Fibroblast of villous mesenchyme (primary cell): ENCODE measurements around the gene ENO4. TPM values are rescaled to one million over a fixed set of nuclear protein-coding genes. Genes with fewer than 3 reads are reported as not detected.

Source experiments
- DNase-seq: peaks from one replicate; pipeline ENCODE4 v3.0.0-alpha.2; 2010; ENCODE audit warnings: low read depth
- H3K4me3 ChIP-seq: 2 replicates; pipeline ENCODE4 v1.5.1; 2011; ENCODE audit warnings: low read depth, mild to moderate bottlenecking, low read length
- total RNA-seq: library from RNA; depleted of rRNA; stranded (reverse); fragments of >200 nt; gene quantifications from 2 replicates; pipeline ENCODE4 v1.2.3, GENCODE V29; 2012
- TF ChIP-seq, protein P1 (sequence below): IDR thresholded peaks from 2 replicates; pipeline ENCODE4 v1.5.1; 2012; ENCODE audit warnings: low read depth, mild to moderate bottlenecking, low read length; ENCODE audit not compliant: insufficient read depth

ENO4 gene
- total RNA-seq, 1 donor: not detected

DNA sequence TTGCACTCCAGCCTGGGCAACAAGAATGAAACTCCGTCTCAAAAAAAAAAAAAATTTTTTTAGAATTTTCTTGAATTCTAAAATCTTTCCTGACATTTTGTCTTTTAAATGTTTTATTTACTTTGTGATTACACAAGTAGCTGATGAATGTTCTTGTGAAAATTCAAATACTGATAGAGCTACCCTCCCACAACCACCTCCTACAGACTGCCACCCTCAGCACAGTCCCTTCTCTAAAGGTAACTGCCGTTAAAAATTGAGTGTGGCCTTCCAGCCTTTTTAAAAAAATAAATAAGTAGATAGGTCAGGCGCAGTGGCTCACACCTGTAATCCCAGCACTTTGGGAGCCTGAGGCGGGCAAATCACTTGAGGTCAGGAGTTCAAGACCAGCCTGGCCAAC, 15.1 kb downstream of the ENO4 start:
- no peak for DNase-seq
- no peak overlapping the region for H3K4me3 ChIP-seq
- TF ChIP-seq, protein P1, sequence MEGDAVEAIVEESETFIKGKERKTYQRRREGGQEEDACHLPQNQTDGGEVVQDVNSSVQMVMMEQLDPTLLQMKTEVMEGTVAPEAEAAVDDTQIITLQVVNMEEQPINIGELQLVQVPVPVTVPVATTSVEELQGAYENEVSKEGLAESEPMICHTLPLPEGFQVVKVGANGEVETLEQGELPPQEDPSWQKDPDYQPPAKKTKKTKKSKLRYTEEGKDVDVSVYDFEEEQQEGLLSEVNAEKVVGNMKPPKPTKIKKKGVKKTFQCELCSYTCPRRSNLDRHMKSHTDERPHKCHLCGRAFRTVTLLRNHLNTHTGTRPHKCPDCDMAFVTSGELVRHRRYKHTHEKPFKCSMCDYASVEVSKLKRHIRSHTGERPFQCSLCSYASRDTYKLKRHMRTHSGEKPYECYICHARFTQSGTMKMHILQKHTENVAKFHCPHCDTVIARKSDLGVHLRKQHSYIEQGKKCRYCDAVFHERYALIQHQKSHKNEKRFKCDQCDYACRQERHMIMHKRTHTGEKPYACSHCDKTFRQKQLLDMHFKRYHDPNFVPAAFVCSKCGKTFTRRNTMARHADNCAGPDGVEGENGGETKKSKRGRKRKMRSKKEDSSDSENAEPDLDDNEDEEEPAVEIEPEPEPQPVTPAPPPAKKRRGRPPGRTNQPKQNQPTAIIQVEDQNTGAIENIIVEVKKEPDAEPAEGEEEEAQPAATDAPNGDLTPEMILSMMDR: no peak

DNA sequence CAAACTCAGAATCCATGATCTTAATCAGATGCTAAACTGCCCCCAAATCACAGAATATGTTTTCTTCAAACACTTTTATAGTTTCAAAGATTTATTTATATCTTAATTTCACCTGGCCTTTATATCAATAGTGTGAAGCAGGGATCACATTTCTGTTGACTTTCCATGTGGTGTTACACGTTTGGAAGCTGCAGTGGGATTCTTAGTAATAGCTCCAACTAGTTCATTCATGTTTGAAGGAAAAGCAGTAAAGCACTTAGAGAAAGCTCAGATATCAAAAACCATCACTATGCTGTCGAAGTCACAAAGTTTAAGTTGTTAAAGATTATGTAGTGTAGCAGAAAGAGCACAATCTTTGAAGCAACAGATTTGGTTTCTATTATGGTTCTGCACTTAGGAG, 16.8 kb downstream of the ENO4 start:
- TF ChIP-seq, protein P1: no peak
- DNase-seq: no peak
- no peak overlapping the region for H3K4me3 ChIP-seq

DNA sequence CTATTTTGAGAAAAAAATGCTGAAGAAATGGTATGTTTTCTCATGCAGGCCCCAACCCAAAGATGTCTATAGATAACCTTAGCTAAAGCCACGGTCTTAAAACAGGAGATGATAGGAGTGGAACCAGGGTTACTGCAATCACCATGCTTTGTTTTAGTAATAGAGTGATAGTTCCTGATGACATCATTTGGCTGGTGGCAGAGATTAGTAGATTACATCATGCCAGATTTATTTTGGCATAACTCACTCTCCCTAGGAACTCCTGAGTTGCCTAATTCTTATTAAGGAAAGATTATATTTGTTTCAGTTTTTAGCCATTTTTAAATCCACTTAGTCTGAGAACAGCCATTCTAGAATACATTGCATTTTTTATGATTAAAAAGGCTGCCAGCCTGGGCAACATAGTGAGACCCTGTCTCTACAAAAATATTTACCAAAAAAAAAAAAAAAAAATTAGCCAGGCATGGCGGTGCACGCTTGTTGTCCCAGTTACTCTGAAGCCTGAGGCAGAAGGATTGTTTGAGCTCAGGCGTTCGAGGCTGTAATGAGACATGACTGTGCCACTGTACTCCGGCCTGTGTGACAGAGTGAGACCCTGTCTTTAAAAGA, 17.8 kb downstream of the ENO4 start:
- H3K4me3 ChIP-seq: no peak overlapping the region
- TF ChIP-seq, protein P1: no peak
- DNase-seq: peak; percentile 4

DNA sequence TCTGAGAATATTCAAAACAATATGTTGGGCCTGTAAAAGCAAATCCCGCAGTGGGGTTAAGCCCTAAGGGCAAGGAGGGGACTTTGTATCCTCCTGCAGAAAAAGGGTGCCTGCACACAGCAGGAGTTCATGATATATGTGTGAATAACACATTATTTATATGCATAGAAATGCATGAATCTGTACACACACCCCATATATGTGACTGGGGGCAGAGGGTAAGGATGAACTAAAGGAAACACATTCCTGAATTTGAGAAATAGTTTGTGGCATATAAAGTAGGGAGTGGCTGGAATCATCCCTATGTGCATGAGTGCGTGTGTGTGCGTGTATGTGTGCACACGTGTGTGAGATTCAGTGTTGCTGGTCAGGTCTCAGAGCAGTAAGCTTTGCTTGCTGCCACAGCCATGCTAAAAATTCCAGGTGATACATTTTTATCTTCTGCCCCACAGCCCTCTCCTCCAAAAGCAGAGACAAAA, 18.9 kb downstream of the ENO4 start:
- TF ChIP-seq, protein P1: no peak
- no peak for DNase-seq
- no peak overlapping the region for H3K4me3 ChIP-seq

DNA sequence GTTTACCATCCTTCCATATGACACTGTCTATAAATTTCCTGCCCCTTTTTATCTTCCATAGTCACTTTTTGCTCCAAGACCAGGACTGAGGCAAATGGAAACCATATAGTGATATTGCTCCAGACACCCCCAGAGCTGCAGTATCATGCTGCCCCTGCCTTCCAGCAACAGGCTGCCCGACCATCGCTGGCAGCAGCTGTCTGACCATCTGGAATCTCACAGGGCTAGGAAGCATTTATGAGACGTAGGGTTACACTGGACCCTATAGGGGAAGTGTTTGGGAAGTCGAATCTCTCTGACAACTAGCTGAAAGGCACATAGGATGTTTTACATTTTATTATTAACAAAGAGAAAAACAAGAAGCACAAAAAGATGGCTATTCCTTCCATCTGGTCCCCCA, 19.4 kb downstream of the ENO4 start:
- no peak overlapping the region for H3K4me3 ChIP-seq
- no peak for DNase-seq
- TF ChIP-seq, protein P1: no peak

DNA sequence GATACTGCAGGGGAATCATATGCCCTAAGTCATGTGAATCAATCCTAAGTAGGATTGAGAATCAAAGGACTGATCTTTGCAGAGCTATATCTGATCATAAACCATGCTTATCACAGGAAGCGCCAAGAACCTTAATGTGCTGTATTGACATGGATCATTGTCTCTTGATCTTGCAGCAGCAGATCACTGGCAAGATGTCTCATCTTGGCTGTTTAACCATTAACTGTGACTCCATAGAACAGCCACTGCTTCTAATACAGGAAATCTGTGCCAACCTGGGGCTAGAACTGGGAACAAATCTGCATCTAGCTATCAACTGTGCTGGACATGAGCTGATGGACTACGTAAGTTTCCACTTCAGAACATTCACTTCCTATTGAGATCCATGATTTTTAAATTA, 21.6 kb downstream of the ENO4 start:
- H3K4me3 ChIP-seq: no peak overlapping the region
- TF ChIP-seq, protein P1: no peak
- no peak for DNase-seq

DNA sequence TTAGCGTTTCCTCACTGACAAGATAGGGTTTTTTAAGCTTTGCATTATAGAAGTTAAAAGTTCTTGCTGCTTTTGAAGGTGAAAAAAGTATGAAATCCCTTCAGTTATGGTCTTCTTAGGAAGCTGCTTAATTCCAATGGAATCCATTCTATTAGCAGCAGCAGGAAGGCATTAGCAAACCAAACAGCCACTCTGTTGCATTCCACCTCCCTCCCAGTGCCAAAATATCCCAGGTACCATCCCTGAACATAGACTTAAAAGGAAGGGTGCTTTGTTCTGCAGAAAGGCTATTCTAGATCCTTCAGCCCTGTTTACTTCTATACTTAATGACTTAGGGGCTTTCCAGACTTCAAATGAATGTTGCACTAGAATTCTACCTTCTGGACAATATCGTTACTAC, 23.8 kb downstream of the ENO4 start:
- TF ChIP-seq, protein P1: no peak
- no peak overlapping the region for H3K4me3 ChIP-seq
- no peak for DNase-seq
